HEK293 (cell line): Measurements from ENCODE around the gene RBM10.
A peak's percentile ranks its signal among the peaks of the same experiment; 100 is the strongest.

Experiments
- EGR2 ChIP-seq: fragments of 450-650 bp; formaldehyde crosslinking; IDR thresholded peaks from 2 replicates; pipeline ENCODE4 v1.5.1; 2016; ENCODE audit warnings: low read depth, missing biosample characterization, missing genetic modification characterization
- ELK4 ChIP-seq: IDR thresholded peaks from 2 replicates; pipeline ENCODE4 v1.6.1; 2011; ENCODE audit warnings: mild to moderate bottlenecking, low read depth, low read length, borderline replicate concordance
- SALL2 ChIP-seq: fragments of 450-650 bp; formaldehyde crosslinking; IDR thresholded peaks from 2 replicates; pipeline ENCODE4 v1.5.0; 2017; ENCODE audit warnings: missing biosample characterization, mild to moderate bottlenecking, missing genetic modification characterization, borderline replicate concordance
- SCRT1 ChIP-seq: fragments of 450-650 bp; formaldehyde crosslinking; IDR thresholded peaks from 2 replicates; pipeline ENCODE4 v1.5.1; 2016; ENCODE audit warnings: missing biosample characterization, missing genetic modification characterization, borderline replicate concordance
- SP2 ChIP-seq: fragments of 450-650 bp; formaldehyde crosslinking; IDR thresholded peaks from 2 replicates; pipeline ENCODE4 v1.5.1; 2016; ENCODE audit warnings: missing biosample characterization, missing genetic modification characterization
- WT1 ChIP-seq: fragments of 450-650 bp; formaldehyde crosslinking; IDR thresholded peaks from 2 replicates; pipeline ENCODE4 v1.5.1; 2016; ENCODE audit warnings: missing biosample characterization, missing genetic modification characterization
- YY2 ChIP-seq: fragments of 450-650 bp; formaldehyde crosslinking; IDR thresholded peaks from 2 replicates; pipeline ENCODE4 v1.5.1; 2016; ENCODE audit warnings: missing biosample characterization, missing genetic modification characterization
- ZBTB1 ChIP-seq: fragments of 450-650 bp; formaldehyde crosslinking; IDR thresholded peaks from 2 replicates; pipeline ENCODE4 v1.5.1; 2016; ENCODE audit warnings: missing biosample characterization, missing genetic modification characterization
- ZBTB7A ChIP-seq: fragments of 450-650 bp; formaldehyde crosslinking; IDR thresholded peaks from 2 replicates; pipeline ENCODE4 v1.5.1; 2016; ENCODE audit warnings: low read depth, missing biosample characterization, missing genetic modification characterization
- ZNF174 ChIP-seq: fragments of 450-650 bp; formaldehyde crosslinking; IDR thresholded peaks from 2 replicates; pipeline ENCODE4 v1.5.0; 2017; ENCODE audit warnings: missing biosample characterization, mild to moderate bottlenecking, missing genetic modification characterization
- ZNF221 ChIP-seq: fragments of 450-650 bp; formaldehyde crosslinking; IDR thresholded peaks from 2 replicates; pipeline ENCODE4 v1.5.1; 2017; ENCODE audit warnings: missing biosample characterization, missing genetic modification characterization, borderline replicate concordance
- ZNF223 ChIP-seq: fragments of 450-650 bp; formaldehyde crosslinking; IDR thresholded peaks from 2 replicates; pipeline ENCODE4 v1.5.1; 2016; ENCODE audit warnings: missing biosample characterization, missing genetic modification characterization
- ZNF23 ChIP-seq: fragments of 450-650 bp; formaldehyde crosslinking; IDR thresholded peaks from 2 replicates; pipeline ENCODE4 v1.5.1; 2016; ENCODE audit warnings: missing biosample characterization, missing genetic modification characterization, borderline replicate concordance
- ZNF280C ChIP-seq: fragments of 450-650 bp; formaldehyde crosslinking; IDR thresholded peaks from 2 replicates; pipeline ENCODE4 v1.5.1; 2016; ENCODE audit warnings: missing biosample characterization, missing genetic modification characterization
- ZNF521 ChIP-seq: fragments of 450-650 bp; formaldehyde crosslinking; IDR thresholded peaks from 2 replicates; pipeline ENCODE4 v1.5.1; 2017; ENCODE audit warnings: missing biosample characterization, mild to moderate bottlenecking, missing genetic modification characterization
- ZNF660 ChIP-seq: fragments of 450-650 bp; IDR thresholded peaks from 2 replicates; pipeline ENCODE4 v1.5.1; 2018; ENCODE audit warnings: missing biosample characterization, mild to moderate bottlenecking, missing genetic modification characterization
- ZNF670 ChIP-seq: fragments of 450-650 bp; formaldehyde crosslinking; IDR thresholded peaks from 2 replicates; pipeline ENCODE4 v1.5.1; 2016; ENCODE audit warnings: missing biosample characterization, missing genetic modification characterization, low read depth
- ZNF677 ChIP-seq: fragments of 450-650 bp; IDR thresholded peaks from 2 replicates; pipeline ENCODE4 v1.5.0; 2018; ENCODE audit warnings: missing biosample characterization, mild to moderate bottlenecking, missing genetic modification characterization, moderate library complexity
- ZNF692 ChIP-seq: fragments of 450-650 bp; formaldehyde crosslinking; IDR thresholded peaks from 2 replicates; pipeline ENCODE4 v1.5.1; 2016; ENCODE audit warnings: missing biosample characterization, missing genetic modification characterization
- ZNF777 ChIP-seq: fragments of 450-650 bp; formaldehyde crosslinking; IDR thresholded peaks from 2 replicates; pipeline ENCODE4 v1.5.1; 2017; ENCODE audit warnings: missing biosample characterization, missing genetic modification characterization, borderline replicate concordance
- ZNF837 ChIP-seq: fragments of 450-650 bp; formaldehyde crosslinking; IDR thresholded peaks from 2 replicates; pipeline ENCODE4 v1.5.1; 2016; ENCODE audit warnings: missing biosample characterization, missing genetic modification characterization
- TF ChIP-seq, protein P1 (sequence below): fragments of 450-650 bp; formaldehyde crosslinking; IDR thresholded peaks from 2 replicates; pipeline ENCODE4 v1.5.1; 2017; ENCODE audit warnings: missing biosample characterization, missing genetic modification characterization
- TF ChIP-seq, protein P2 (sequence below): fragments of 450-650 bp; formaldehyde crosslinking; IDR thresholded peaks from 2 replicates; pipeline ENCODE4 v1.5.1; 2016; ENCODE audit warnings: missing biosample characterization, missing genetic modification characterization
- TF ChIP-seq, protein P3 (sequence below): fragments of 450-650 bp; formaldehyde crosslinking; IDR thresholded peaks from 2 replicates; pipeline ENCODE4 v1.5.1; 2016; ENCODE audit warnings: missing biosample characterization, missing genetic modification characterization
- TF ChIP-seq, protein P4 (sequence below): fragments of 450-650 bp; formaldehyde crosslinking; IDR thresholded peaks from 2 replicates; pipeline ENCODE4 v1.5.1; 2016; ENCODE audit warnings: missing biosample characterization, missing genetic modification characterization

Gene RBM10

GRCh38 chrX:47193475-47194193, 48.6 kb downstream of the RBM10 start, which contains the start of gene UBA1 (continued):
- peak; percentile 52; the same call in 1 of the 2 replicates for TF ChIP-seq ZBTB1 (tag by site-specific recombination)
- TF ChIP-seq SCRT1 (tag by site-specific recombination), result no peak
- TF ChIP-seq ZNF221 (tag by site-specific recombination), result no peak
- TF ChIP-seq, protein P1, sequence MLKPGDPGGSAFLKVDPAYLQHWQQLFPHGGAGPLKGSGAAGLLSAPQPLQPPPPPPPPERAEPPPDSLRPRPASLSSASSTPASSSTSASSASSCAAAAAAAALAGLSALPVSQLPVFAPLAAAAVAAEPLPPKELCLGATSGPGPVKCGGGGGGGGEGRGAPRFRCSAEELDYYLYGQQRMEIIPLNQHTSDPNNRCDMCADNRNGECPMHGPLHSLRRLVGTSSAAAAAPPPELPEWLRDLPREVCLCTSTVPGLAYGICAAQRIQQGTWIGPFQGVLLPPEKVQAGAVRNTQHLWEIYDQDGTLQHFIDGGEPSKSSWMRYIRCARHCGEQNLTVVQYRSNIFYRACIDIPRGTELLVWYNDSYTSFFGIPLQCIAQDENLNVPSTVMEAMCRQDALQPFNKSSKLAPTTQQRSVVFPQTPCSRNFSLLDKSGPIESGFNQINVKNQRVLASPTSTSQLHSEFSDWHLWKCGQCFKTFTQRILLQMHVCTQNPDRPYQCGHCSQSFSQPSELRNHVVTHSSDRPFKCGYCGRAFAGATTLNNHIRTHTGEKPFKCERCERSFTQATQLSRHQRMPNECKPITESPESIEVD (tag by site-specific recombination), result no peak
- TF ChIP-seq, protein P2, sequence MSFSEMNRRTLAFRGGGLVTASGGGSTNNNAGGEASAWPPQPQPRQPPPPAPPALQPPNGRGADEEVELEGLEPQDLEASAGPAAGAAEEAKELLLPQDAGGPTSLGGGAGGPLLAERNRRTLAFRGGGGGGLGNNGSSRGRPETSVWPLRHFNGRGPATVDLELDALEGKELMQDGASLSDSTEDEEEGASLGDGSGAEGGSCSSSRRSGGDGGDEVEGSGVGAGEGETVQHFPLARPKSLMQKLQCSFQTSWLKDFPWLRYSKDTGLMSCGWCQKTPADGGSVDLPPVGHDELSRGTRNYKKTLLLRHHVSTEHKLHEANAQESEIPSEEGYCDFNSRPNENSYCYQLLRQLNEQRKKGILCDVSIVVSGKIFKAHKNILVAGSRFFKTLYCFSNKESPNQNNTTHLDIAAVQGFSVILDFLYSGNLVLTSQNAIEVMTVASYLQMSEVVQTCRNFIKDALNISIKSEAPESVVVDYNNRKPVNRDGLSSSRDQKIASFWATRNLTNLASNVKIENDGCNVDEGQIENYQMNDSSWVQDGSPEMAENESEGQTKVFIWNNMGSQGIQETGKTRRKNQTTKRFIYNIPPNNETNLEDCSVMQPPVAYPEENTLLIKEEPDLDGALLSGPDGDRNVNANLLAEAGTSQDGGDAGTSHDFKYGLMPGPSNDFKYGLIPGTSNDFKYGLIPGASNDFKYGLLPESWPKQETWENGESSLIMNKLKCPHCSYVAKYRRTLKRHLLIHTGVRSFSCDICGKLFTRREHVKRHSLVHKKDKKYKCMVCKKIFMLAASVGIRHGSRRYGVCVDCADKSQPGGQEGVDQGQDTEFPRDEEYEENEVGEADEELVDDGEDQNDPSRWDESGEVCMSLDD, result 0 out of 2 replicates have a peak, but pooled peaks have one; percentile 40
- TF ChIP-seq, protein P3, sequence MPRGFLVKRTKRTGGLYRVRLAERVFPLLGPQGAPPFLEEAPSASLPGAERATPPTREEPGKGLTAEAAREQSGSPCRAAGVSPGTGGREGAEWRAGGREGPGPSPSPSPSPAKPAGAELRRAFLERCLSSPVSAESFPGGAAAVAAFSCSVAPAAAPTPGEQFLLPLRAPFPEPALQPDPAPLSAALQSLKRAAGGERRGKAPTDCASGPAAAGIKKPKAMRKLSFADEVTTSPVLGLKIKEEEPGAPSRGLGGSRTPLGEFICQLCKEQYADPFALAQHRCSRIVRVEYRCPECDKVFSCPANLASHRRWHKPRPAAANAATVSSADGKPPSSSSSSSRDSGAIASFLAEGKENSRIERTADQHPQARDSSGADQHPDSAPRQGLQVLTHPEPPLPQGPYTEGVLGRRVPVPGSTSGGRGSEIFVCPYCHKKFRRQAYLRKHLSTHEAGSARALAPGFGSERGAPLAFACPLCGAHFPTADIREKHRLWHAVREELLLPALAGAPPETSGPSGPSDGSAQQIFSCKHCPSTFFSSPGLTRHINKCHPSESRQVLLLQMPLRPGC (tag by site-specific recombination), result peak; percentile 91
- no peak; the same call in 1 of the 2 replicates for TF ChIP-seq ELK4
- TF ChIP-seq ZNF670 (tag by site-specific recombination), result no peak
- no peak for TF ChIP-seq ZNF280C (tag by site-specific recombination)
- TF ChIP-seq ZNF777 (tag by site-specific recombination), result no peak
- peak; percentile 87 for TF ChIP-seq ZNF692 (tag by site-specific recombination)
- TF ChIP-seq ZNF677 (tag by site-specific recombination), result no peak
- peak; percentile 92; the same call in 1 of the 2 replicates for TF ChIP-seq ZNF223 (tag by site-specific recombination)
- no peak for TF ChIP-seq ZNF521 (tag by site-specific recombination)
- no peak for TF ChIP-seq ZNF23
- no peak for TF ChIP-seq WT1
- TF ChIP-seq ZNF837, result no peak
- TF ChIP-seq YY2 (tag by site-specific recombination), result no peak; the same call in 1 of the 2 replicates
- TF ChIP-seq, protein P4, sequence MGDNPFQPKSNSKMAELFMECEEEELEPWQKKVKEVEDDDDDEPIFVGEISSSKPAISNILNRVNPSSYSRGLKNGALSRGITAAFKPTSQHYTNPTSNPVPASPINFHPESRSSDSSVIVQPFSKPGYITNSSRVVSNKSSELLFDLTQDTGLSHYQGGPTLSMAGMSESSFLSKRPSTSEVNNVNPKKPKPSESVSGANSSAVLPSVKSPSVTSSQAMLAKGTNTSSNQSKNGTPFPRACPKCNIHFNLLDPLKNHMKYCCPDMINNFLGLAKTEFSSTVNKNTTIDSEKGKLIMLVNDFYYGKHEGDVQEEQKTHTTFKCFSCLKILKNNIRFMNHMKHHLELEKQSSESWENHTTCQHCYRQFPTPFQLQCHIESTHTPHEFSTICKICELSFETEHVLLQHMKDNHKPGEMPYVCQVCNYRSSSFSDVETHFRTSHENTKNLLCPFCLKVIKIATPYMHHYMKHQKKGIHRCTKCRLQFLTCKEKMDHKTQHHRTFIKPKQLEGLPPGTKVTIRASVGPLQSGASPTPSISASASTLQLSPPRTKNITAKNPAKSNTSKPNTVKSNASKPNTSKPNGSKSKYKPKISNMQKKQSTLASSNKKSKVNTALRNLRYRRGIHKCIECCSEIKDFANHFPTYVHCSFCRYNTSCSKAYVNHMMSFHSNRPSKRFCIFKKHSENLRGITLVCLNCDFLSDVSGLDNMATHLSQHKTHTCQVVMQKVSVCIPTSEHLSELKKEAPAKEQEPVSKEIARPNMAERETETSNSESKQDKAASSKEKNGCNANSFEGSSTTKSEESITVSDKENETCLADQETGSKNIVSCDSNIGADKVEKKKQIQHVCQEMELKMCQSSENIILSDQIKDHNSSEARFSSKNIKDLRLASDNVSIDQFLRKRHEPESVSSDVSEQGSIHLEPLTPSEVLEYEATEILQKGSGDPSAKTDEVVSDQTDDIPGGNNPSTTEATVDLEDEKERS (tag by site-specific recombination), result no peak
- TF ChIP-seq EGR2, result peak; percentile 87
- peak; percentile 86; the same call in 1 of the 2 replicates for TF ChIP-seq ZNF660 (tag by site-specific recombination)
- TF ChIP-seq ZBTB7A (tag by site-specific recombination), result no peak; the same call in 1 of the 2 replicates
- no peak for TF ChIP-seq SALL2 (tag by site-specific recombination)
- no peak for TF ChIP-seq ZNF174
- TF ChIP-seq SP2, result peak; percentile 59
